ENCODE measurements around the gene ZNF569.
"Not testable (repeated sequence)": the region's sequence is repeated elsewhere in the genome, so short reads cannot be mapped to it uniquely, and the experiment has no call there.

Gene ZNF569

GRCh38 chr19:37391399-37391798 is 75.8 kb downstream of the ZNF569 start:
- not testable (repeated sequence) for DNase-seq

DNA sequence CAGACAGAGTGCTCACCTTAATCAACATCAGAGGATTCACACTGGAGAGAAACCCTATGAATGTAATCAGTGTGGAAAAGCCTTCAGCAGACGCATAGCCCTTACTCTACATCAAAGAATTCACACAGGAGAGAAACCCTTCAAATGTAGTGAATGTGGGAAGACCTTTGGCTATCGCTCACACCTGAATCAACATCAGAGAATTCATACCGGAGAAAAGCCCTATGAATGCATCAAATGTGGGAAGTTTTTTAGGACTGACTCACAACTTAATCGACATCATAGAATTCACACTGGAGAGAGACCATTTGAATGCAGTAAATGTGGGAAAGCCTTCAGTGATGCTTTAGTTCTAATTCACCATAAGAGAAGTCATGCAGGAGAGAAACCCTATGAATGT is 78.0 kb downstream of the ZNF569 start:
- no peak for DNase-seq

DNA sequence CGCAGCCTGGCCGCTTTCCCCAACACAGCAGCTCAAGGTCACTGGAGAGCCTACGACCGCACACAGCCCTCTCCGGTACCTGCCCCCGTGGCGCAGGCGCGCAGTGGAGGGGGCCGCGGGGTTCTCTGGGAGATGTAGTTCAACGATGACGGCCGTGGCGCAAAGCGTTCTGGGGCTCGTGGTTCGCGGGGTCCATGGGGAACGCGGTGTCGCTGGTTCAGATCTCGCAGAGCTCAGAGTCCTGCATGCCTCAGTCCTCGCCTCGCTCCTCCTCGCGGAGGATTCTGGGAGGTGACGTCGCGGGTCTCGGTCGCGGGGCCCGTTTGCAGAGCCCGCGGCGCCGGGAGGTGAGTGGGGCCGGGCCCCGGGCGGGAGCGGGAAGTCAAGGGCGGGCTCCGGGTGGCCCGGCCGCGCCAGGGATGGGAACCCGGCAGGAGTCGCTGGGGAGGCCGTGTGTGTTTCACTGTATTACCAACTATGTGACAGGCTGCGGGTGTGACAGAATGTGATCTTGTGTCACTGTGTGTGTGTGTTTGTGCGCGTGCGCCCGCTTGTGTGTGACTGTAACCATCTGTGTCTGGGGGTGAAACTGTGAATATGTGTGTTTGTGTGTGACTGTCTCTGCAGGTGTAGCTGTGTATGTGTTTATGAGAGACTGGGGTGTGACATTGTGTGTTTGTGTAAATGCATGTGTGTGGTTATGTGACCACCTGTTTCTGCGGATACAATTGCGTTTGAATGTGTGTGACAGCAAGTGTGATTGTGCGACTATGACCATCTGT is 96.2 kb downstream of the ZNF569 start, which contains the start of gene ZNF527:
ZNF527 (plus strand) TSS at position 220 of the 782 bp plus-strand sequence. CDS start 3,100 bp downstream, outside the sequence.
- DNase-seq = peak; percentile 77

DNA sequence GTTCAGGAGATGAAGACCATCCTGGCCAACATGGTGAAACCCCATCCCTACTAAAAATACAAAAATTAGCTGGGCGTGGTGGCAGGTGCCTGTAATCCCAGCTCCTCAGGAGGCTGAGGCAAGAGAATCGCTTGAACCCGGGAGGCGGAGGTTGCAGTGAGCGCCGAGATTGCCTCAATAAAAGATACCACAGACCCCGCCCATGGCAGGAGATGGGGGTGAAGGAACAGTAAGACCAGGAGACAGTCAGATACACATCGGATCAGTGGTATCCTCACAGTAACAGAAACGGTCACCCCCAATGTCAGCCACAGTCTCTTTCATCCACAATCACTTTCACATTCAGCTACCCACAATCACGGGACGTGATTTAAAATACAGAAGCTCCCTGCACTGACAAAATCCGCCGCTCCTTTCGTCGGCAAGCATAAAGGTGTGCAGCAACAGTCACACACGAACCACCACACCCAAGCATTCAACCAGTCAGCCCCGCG is 96.8 kb downstream of the ZNF569 start:
- not testable (repeated sequence) for DNase-seq

GRCh38 chr19:37362733-37363132 is 104.5 kb downstream of the ZNF569 start:
- no peak for DNase-seq

DNA sequence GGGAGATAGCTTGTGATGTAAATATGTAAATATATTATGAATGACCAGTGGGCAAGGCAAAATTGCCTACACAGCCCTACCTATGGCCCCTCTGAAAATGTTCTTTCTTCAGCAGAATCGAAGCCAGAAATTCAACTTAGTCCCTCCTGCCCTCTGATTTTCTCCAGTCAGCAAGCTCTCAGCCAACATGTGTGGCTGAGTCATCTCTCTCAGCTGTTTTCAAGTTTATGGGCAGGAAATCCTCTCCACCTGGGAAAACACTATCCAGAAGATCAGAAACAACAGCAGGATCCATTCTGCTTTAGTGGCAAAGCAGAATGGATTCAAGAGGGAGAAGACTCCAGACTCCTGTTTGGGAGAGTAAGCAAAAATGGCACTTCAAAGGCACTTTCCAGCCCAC is 105.2 kb downstream of the ZNF569 start:
- DNase-seq = no peak

Data from NCI-H1417 treated with DMSO at 0.1 percent for 48 hours (cell line).